CD4-positive, alpha-beta T cell treated with Interferon alpha-2 for 1 hour (primary cell): ENCODE results near the gene C20orf141.

ENCODE experiments used
- DNase-seq, 2 donors: peaks; one replicate each; pipeline ENCODE4 v3.0.0-alpha.2; 2020 to 2022

The C20orf141 gene

GRCh38 chr20:2851086-2851485, 36.3 kb downstream of the C20orf141 start:
- DNase-seq = no peak

- no peak for DNase-seq
Measured at GRCh38 chr20:2858591-2858990, 43.8 kb downstream of the C20orf141 start.

GRCh38 chr20:2859330-2860121, 44.7 kb downstream of the C20orf141 start:
- no peak for DNase-seq

- DNase-seq = no peak
Measured at GRCh38 chr20:2864626-2865025, 49.8 kb downstream of the C20orf141 start.

- no peak for DNase-seq
Measured at GRCh38 chr20:2865101-2865500, 50.3 kb downstream of the C20orf141 start.
